Stimulated activated CD8-positive, alpha-beta memory T cell treated with anti-CD3 and anti-CD28 coated beads, Interleukin-2, amount 100 ng/mL, for 48 hours (primary cell): ENCODE measurements around the gene METAP1D.
"Not testable (repeated sequence)": the region's sequence is repeated elsewhere in the genome, so short reads cannot be mapped to it uniquely, and the experiment has no call there.

Experiments
- DNase-seq, 2 donors: peaks; one replicate each; pipeline ENCODE4 v3.0.0-alpha.2; 2020; ENCODE audit warnings: low read depth in 2 of 2

The METAP1D gene

DNA sequence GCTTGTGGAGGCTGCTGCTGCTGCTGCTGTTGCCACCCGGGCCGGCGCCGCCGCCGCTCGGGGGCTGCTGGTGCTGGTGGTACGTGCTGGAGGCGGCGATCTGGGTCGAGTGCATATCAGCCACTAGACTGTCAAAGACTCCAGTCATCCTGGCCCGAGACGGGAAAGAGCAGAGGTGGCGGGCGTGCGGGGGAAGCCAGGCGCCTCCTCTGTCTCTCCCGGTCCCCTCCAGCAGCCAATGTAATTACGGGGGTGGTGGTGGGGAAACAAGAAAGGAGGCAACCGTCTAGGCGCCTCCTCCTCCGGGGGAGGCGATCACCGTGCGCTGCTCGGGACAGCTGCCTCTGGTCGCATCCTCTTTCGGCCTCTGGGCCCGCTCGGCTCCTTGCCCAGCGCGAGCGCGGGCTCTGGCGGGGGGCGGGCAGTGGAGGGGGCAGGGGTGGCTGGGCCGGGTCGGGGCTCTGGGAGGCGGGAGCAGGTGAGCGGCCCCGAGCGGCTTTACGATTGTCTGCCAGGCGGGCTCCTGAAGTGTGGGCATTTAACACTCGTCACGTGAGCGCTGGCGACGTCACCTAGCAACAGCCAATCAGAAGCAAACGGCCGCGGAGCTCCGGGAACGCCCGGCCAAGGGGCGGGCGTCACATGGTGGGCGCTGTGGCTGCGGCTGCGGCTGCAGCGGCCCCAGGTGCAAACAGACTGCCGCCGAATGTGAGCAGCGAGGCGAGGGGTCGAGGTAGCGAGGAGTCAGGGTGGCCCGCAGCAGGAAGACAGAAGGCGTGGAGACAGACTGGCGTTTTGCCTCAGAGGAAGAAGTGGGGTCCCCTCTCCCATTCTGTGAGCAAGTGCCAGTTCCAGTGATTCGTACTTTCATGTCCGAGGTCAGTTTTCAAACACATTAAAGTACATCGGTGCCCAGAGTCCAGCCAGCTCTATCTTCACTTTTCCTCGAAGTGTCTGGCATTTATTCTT lies 102.9 kb downstream of the METAP1D start, which contains the start of gene DLX2:
Gene DLX2 (minus strand): TSS at position 510 of the 969 bp plus-strand sequence. CDS start 362 bp downstream, at position 148.
- DNase-seq = peak; percentile 66 to 82

- peak; percentile 69 to 70 for DNase-seq
Measured at GRCh38 chr2:172103471-172104272, 103.9 kb downstream of the METAP1D start.

GRCh38 chr2:172105471-172106107 lies 105.8 kb downstream of the METAP1D start:
- DNase-seq = no peak

- no peak for DNase-seq
Measured at GRCh38 chr2:172106108-172106961, 106.6 kb downstream of the METAP1D start.

GRCh38 chr2:172107690-172108586 lies 108.2 kb downstream of the METAP1D start:
- DNase-seq = no peak

DNA sequence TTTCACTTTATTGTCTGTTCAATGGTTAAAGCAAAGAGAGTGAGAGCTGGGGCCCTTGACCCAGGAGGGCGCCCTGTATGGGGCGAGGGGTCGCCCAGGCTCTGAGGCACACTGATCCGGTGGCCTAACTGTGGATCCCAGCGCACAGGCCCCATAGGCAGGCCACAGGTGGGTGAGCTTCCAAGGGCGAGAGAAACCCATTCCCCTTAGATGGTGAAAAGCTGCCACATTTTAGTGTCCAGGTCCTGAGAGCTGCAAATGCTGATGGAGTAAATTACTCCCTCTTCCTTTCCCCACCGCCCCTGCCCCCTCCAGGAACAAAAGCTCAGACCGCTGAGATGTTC lies 108.8 kb downstream of the METAP1D start:
- DNase-seq = no peak

DNA sequence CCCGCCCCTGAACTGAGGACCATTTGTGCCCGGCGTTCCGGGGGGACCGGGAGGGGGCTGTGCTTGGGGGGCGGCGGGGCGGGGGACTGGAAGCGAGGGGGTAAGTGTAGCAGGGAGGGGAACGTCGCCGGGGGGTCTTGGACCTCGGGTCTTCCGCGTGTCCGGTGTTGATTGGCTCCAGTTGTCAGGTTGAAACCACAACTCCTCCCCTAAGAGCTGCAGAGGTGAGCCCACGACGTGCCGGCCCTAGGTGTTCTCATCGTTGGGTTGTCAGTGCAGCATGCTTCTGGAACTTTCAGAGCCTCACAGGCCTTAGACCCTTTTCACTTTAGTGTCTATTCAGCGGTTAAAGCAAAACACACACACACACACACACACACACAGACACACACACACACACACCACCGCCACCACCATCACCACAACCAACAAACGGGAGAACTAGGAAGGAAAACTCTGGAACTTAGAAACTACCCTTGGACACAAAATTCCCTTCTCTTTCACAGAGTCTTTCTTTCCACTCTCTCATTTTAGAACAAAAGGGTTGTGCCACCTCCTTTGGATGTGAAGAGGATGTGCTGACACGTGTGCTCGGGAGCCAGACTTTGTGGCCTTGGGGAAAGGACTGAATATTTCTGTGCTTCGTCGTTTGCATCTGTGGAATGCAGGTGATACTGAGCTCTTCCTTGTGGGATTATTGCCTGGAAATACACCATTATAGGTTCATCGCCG lies 109.7 kb downstream of the METAP1D start:
- DNase-seq = no peak

- no peak for DNase-seq
Measured at GRCh38 chr2:172109988-172110811, 110.4 kb downstream of the METAP1D start.

DNA sequence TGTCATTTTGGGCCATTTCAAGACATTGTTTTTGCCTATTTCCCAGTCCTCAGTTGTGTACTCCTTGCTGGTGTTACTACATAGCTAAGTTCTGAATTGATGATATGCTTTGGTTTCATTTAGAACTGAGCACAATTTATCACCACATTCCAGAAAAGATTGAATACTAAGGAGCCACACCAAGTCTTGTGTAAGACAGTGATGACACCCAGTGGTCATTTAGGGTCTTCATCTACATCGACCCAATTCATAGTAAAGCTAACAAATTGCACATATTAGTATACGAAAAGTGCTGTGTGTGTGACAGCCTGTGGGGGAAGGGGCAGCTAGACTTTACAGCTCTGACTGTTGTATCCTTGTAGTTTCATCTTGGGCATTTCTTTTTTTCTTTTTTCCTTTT lies 113.9 kb downstream of the METAP1D start:
- no peak for DNase-seq

- not testable (repeated sequence) for DNase-seq
Measured at GRCh38 chr2:172114176-172114575, 114.4 kb downstream of the METAP1D start.

DNA sequence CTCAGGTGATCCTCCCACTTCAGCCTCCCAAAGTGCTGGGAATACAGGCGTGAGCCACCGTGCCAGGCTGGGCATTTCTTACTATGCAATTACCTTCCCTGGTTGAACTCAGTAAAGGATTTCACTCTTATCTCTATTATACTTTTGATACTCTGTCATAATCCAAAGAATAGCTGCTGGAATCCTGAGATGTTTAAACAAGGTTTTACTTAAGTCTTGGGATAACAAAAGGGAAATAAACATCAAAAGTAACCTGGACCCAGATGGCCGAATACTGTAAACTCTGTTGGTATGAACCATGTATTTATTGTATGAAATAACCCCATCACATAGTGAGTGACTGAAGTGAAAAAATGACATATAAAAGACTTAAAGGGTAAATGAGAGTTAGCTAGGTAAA lies 114.8 kb downstream of the METAP1D start:
- DNase-seq = no peak

DNA sequence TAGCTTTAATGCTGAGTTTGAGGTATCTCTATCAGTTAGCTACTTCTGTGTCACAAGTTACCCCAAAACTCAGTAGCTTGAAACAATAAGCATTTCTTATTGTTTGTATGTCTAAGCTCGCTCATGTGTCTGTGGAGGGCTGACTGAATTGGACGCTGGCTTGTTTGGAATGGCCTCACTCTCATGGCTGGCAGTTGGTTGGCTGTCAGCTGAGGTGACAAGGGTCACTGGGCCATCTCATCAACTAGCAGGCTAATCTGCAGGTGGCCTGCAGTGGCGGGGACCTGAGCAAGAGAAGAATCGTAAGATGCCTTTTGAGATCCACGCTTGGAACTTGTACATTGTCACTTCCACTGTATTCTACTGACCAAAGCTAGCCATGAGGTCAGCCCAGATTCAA lies 116.4 kb downstream of the METAP1D start:
- no peak for DNase-seq

GRCh38 chr2:172119089-172119488 lies 119.3 kb downstream of the METAP1D start:
- DNase-seq = no peak

- DNase-seq = no peak
Measured at GRCh38 chr2:172120118-172120517, 120.4 kb downstream of the METAP1D start.

DNA sequence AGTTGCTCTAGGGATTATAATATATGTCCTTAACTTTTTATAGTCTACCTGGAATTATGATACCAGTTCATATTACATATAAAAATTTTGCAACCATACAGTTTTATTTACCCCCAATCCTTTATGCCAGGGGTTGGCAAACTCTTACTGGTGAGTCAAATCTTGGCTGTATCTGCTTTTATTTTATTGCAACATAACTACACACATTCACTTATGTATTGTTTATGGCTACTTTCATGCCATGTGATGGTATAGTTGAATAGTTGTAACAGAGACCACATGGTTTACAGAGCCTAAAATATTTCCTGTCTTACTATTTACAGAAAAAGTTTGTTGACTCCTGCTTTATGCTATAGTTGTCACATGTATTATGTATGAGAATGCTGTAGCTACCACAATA lies 128.7 kb downstream of the METAP1D start:
- no peak for DNase-seq

- no peak for DNase-seq
Measured at GRCh38 chr2:172129404-172129803, 129.7 kb downstream of the METAP1D start.
